Thyroid gland (tissue), 4 donors: ENCODE results near the gene BAZ1B. TPM values are rescaled to one million over a fixed set of nuclear protein-coding genes. Genes with fewer than 3 reads are reported as not detected.

Source experiments
- DNase-seq, 2 donors: peaks; one replicate each; pipeline ENCODE4 v3.0.0-alpha.2; 2019
- H3K27ac ChIP-seq, 3 donors: fragments of 200-600 bp; sonication (generic); 1 replicate in 2 of 3; 2 replicates in 1 of 3; pipeline ENCODE4 v1.5.1; 2016 to 2019; ENCODE audit warnings: mild to moderate bottlenecking in 1 of 3, moderate library complexity in 1 of 3
- H3K27me3 ChIP-seq: fragments of 200-600 bp; sonication (generic); one replicate; pipeline ENCODE4 v1.5.1; 2019
- H3K36me3 ChIP-seq, 2 donors: fragments of 200-600 bp; sonication (generic); one replicate each; pipeline ENCODE4 v1.5.1; 2016 to 2019
- H3K4me1 ChIP-seq, 2 donors: fragments of 200-600 bp; sonication (generic); one replicate each; pipeline ENCODE4 v1.5.1; 2017 to 2019
- H3K4me3 ChIP-seq, 3 donors: fragments of 200-600 bp; sonication (generic); replicated peaks in 1 of 3; 1 replicate in 2 of 3; 2 replicates in 1 of 3; pipeline ENCODE4 v1.5.1; 2016; ENCODE audit warnings: mild to moderate bottlenecking in 1 of 3
- H3K9me3 ChIP-seq: fragments of 200-600 bp; sonication (generic); one replicate; pipeline ENCODE4 v1.5.1; 2017
- POLR2A ChIP-seq, 2 donors: fragments of 450-650 bp; IDR thresholded peaks; one replicate each; pipeline ENCODE4 v1.6.1; 2017; ENCODE audit warnings: antibody characterized with exemption in 2 of 2, mild to moderate bottlenecking in 2 of 2, moderate library complexity in 1 of 2
- WGBS, 2 donors: methylation state at CpG; one replicate each; pipeline ENCODE4 v1.1.5; 2017; 5-methylcytosine and 5-hydroxymethylcytosine counted together
- intact Hi-C: fragments of 100-400 bp; cut with DNase I; formaldehyde crosslinking; loops from one replicate; pipeline ENCODE4 v1.15.1; 2023
- total RNA-seq, 4 donors: library from RNA; depleted of rRNA; stranded (reverse); fragments of >200 nt; gene quantifications; one replicate each; pipeline ENCODE4 v1.2.3, GENCODE V29; 2016
- TF ChIP-seq, protein P1 (sequence below), 6 experiments: fragments of 200-600 bp in 3 of 6; fragments of 450-650 bp in 3 of 6; sonication (generic) in 3 of 6; IDR thresholded peaks; one replicate each; pipeline ENCODE4 v1.5.1; 2016 to 2019; ENCODE audit warnings: antibody characterized with exemption in 6 of 6, mild to moderate bottlenecking in 2 of 6, inconsistent platforms in 1 of 6, moderate library complexity in 1 of 6

Gene BAZ1B
- total RNA-seq, 4 donors from 2014 or later = 52.8 to 69.0 (median 55.1) TPM

DNA sequence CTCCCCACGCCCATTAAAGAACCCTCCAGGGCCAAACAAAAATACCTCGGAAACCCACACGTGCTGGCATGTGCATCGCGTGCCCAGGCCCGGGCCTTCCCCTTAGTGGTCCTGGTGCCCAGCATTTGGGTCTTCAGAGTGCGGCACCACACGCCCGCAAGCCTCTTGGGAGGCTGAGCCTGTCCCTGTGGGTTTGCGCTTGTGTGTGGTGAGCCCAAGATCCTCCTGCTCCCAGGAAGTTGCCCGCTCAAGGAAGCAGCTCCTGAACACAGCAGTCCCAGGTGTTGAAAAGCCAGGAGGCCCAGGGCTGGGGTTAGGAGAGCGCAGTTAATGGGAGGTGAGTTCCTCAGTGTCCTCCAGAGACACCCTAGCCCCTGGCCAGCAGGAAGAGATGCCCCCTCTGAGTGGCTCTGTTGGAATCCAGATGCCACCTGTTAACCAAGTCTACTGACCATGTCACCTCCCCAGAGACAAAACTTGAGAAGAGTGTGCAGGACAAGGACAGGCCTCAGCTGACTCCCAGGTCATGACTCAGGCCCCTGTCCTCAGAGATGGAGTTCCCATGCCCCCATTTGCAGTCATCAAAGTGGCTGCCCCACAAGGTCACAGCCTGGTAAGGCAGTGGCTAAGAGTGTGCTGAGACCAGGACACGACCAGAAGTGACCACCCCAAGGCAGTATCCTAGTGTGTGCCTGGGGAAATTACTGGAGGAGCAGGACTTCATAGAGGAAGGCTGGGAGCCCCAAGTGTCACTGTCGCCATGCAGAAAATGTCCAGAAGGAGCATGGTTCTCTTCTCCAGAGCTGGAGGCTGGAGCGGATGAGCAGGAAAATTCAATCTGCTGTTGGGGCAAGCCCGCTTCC is 83.3 kb downstream of the BAZ1B start:
- H3K4me3 ChIP-seq = no peak overlapping the region
- WGBS, 2 donors = 79 to 92% methylated on average over 7 to 8 of the region's 16 CpGs
- H3K4me1 ChIP-seq = no peaks in the 10 kb centered on the region
- H3K27ac ChIP-seq = no peak overlapping the region
- H3K27me3 ChIP-seq = no peaks in the 10 kb centered on the region
- no peak for TF ChIP-seq POLR2A (IDR thresholded peaks at IDR 0.05)
- TF ChIP-seq, protein P1, sequence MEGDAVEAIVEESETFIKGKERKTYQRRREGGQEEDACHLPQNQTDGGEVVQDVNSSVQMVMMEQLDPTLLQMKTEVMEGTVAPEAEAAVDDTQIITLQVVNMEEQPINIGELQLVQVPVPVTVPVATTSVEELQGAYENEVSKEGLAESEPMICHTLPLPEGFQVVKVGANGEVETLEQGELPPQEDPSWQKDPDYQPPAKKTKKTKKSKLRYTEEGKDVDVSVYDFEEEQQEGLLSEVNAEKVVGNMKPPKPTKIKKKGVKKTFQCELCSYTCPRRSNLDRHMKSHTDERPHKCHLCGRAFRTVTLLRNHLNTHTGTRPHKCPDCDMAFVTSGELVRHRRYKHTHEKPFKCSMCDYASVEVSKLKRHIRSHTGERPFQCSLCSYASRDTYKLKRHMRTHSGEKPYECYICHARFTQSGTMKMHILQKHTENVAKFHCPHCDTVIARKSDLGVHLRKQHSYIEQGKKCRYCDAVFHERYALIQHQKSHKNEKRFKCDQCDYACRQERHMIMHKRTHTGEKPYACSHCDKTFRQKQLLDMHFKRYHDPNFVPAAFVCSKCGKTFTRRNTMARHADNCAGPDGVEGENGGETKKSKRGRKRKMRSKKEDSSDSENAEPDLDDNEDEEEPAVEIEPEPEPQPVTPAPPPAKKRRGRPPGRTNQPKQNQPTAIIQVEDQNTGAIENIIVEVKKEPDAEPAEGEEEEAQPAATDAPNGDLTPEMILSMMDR (IDR thresholded peaks at IDR 0.05) = no peak
- peaks cover 32 to 38% of the 10 kb centered on the region in 2 donors for H3K36me3 ChIP-seq
- no peaks in the 10 kb centered on the region for H3K9me3 ChIP-seq
- no peak for DNase-seq
- intact Hi-C loops = no loop called here

DNA sequence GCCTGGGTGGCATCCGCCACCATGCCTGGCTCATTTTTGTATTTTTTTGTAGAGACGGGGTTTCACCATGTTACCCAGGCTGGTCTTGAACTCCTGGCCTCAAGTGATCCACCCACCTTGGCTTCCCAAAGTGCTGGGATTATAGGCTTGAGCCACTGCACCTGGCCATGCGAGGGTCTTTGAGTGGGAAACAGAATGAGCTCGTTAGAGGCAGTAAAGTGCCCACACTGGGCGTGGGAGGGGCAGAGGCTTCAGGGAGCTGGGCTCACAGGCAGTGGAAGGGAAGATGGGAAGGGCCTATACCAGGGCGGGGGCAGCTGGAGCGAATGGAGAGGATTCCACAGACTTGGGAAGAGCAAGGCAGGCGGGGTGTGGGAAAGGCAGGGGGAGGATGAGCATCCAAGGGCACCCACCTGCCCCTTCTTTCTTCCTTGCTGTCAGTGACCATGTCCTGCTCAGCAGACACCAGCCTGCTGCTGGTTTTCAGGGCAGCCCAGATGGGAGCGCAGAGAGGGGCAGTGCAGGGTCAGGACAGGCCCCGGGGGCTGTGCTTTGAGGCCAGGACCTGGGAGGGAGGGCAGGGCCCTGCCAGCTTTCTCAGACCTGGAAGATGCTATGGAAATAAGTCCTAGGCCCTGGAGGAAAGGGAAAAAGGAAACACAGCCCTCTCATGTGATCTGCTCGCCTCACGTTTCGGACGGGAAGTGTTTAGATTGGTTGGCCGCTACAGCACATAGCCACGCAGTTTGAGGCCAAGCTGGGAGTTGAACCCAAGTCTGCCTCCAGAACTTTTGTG is 84.3 kb downstream of the BAZ1B start:
- no peak for DNase-seq

DNA sequence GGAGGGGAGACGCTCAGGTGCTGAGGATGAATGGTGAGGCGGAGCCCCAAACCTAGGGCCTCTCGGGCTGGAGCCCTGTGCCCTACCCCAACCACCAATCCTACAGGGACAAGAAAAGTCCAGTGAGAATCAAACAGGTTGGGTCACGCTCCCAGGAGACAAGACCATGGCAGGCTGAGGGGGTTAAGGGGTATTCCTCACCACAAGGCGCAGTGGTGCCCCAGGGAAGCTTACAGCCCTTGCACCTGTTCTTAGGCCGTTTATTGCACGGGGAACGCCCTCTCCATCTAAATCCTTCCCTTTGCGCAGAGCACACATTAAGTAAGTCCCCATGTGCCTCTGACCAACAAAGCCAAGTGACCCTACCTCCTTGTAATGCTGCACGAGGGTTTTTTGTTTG is 85.0 kb downstream of the BAZ1B start:
- TF ChIP-seq, protein P1 (IDR thresholded peaks at IDR 0.05) = no peak
- no peak for TF ChIP-seq POLR2A (IDR thresholded peaks at IDR 0.05)
- peaks cover 16 to 21% of the 10 kb centered on the region in 2 donors for H3K36me3 ChIP-seq
- no peak overlapping the region for H3K27ac ChIP-seq
- peaks cover 0 to 3% of the 10 kb centered on the region in 2 donors for H3K4me1 ChIP-seq
- H3K9me3 ChIP-seq = no peaks in the 10 kb centered on the region
- intact Hi-C loops = no loop called here
- H3K4me3 ChIP-seq = no peak overlapping the region
- DNase-seq = no peak
- WGBS, 2 donors = 74 to 75% methylated on average over 10 of the region's 10 CpGs
- no peaks in the 10 kb centered on the region for H3K27me3 ChIP-seq

More for the DNA sequence above, 84.3 kb downstream of the BAZ1B start:
- Histone ChIP-seq H3K9me3 (no peaks in the 10 kb centered on the region), H3K4me1 (peaks cover 0 to 3% of the 10 kb centered on the region in 2 donors), H3K27me3 (no peaks in the 10 kb centered on the region), H3K4me3 (no peak overlapping the region), H3K27ac (no peak overlapping the region), H3K36me3 (peaks cover 23 to 28% of the 10 kb centered on the region in 2 donors)
- WGBS, 2 donors = 47 to 69% methylated on average over 16 of the region's 16 CpGs
- intact Hi-C loops = no loop called here
- TF ChIP-seq POLR2A (IDR thresholded peaks at IDR 0.05) = no peak
- TF ChIP-seq, protein P1 (IDR thresholded peaks at IDR 0.05) = no peak

DNA sequence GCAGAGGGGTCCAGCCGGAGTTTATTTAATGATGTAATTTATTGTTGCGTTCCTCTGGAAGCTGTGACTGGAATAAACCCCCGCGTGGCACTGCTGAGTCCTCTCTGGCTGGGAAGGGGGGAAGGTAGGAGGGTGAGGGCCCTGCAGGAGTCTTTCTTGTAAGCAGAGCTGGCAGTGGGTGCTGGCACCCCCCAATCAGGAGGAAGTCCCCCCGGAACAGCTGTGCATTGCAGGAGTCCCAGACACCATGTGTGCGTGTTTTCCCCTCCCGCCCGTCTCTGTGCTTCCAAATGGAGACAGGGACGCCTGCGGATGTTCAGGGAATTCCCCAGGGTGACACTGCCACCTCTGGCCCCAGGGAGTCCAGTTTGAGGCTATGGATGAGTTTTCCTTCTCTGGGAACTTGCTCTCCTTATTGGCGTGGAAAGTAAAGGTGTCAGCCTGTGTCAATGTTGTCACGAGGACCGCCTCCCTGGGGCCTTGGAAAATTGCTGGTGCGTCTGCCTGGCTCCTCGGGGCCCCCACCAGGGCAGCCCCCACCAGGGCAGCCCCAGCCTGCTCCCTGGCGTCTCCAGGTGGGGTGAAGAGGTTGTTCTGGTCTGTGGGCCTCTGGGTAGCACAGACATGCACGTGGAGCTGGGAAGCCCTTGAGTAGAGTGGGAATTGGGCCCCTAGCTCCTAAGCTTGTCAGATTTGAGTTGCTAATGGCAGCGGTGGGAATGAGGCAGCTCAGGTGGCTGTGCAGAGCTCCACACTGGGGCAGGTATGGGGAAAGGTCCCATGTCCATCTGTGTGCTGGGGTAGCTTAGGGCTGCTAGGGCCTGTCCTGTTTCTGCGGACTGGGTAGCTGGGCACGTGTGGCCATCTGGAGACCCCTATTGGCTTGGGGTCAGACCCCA is 85.8 kb downstream of the BAZ1B start:
- DNase-seq = no peak
- intact Hi-C loops = no loop called here

More for the DNA sequence above, 85.8 kb downstream of the BAZ1B start:
- 31 to 32% methylated on average over 14 to 18 of the region's 20 CpGs for WGBS, 2 donors
- Histone ChIP-seq H3K4me1 (peaks cover 0 to 3% of the 10 kb centered on the region in 2 donors), H3K4me3 (no peak overlapping the region), H3K27ac (no peak overlapping the region), H3K9me3 (no peaks in the 10 kb centered on the region), H3K36me3 (peaks cover 8 to 13% of the 10 kb centered on the region in 2 donors), H3K27me3 (no peaks in the 10 kb centered on the region)
- TF ChIP-seq POLR2A (IDR thresholded peaks at IDR 0.05) = no peak
- TF ChIP-seq, protein P1 (IDR thresholded peaks at IDR 0.05) = no peak
